Body of pancreas (tissue), 4 donors: Measurements from ENCODE around the gene KMT5C.

Experiments used
- CTCF ChIP-seq, 7 experiments: fragments of 450-650 bp in 4 of 7; fragments of 200-600 bp in 3 of 7; sonication (generic) in 3 of 7; IDR thresholded peaks; one replicate each; pipeline ENCODE4 v1.5.1; 2016 to 2019; ENCODE audit warnings: antibody characterized with exemption in 7 of 7
- POLR2A ChIP-seq, 3 donors: fragments of 450-650 bp; IDR thresholded peaks; one replicate each; pipeline ENCODE4 v1.6.1; 2016; ENCODE audit warnings: antibody characterized with exemption in 3 of 3, mild to moderate bottlenecking in 2 of 3

- no peak for TF ChIP-seq CTCF (IDR thresholded peaks at IDR 0.05)
- peak; percentile 92 to 100 (median 99) for TF ChIP-seq POLR2A (IDR thresholded peaks at IDR 0.05)
Observed at GRCh38 chr19:55385724-55386492, 46.2 kb downstream of the KMT5C start, which contains the start of gene RPL28.
